ENCODE results near the gene CCNJ. TPM values are rescaled to one million over a fixed set of nuclear protein-coding genes. Genes with fewer than 3 reads are reported as not detected.

The CCNJ gene
- total and polyA plus RNA-seq, 9 of the 15 experiments (the other 6 are each of a cell fraction or from before 2014, with no cell fraction given): 0.69 to 15.7 (median 9.2) TPM

DNA sequence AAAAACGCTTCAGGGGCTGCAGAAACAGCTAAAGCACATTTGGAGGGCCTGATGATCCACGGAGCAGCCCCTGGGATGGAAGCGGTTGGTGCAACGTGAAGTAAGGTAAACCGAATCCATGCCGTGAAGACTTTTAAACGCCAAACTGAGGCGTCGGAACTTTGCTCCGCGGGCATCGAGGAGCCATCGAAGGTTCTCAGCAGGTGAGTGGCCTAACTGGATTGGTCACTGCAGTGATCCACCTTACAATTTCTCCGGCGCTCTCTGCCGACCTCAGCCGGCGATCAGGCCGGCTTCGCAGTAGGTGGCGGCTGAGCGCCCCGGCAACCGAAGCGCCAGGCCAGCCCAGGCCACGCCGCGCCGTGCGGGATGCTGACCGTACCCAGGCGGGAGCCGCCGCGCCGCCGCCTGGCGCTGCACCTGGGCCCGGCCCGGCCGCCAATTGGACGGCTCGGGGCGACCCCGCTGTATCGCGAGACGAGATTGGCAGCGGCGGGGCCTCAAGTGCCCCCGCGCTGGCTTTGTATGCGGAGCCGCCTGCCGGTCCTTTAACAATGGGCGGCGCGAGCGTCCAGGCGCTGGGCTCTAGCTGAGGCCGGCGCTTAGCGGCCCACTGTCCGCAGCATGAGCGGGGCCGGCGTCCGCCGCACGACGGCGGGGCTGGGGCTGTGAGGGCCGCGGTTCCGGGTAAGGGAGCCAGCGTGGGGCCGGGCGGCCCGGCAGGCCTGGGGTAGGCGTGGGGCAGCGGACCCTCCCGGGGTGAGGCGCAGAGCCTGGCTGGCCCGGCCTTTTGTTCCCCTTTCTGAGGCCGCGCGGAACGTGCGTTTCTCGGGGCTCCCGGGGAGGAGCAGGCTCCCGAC is at the start of gene CCNJ (continued):
- TF ChIP-seq, protein P1, sequence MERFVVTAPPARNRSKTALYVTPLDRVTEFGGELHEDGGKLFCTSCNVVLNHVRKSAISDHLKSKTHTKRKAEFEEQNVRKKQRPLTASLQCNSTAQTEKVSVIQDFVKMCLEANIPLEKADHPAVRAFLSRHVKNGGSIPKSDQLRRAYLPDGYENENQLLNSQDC (CRISPR knock-in tag; IDR thresholded peaks at IDR 0.05): no peak
- TF ChIP-seq HDAC6 (IDR thresholded peaks at IDR 0.05; ENCODE audit: low read depth, low read length) (no peak), SMAD1 (IDR thresholded peaks at IDR 0.05; ENCODE audit: low read depth, low read length, partially characterized antibody) (no peak), ZNF431 (CRISPR knock-in tag; IDR thresholded peaks at IDR 0.05) (no peak), E2F3 (CRISPR knock-in tag; IDR thresholded peaks at IDR 0.05) (0 out of 2 replicates have a peak, but pooled peaks have one; percentile 11), RCOR1 (IDR thresholded peaks at IDR 0.05; ENCODE audit: borderline replicate concordance in 1 of 2, low read depth in 2 of 2, low read length in 2 of 2) (0 out of 4 replicates have a peak, but pooled peaks of 1 of the 2 experiments have one; percentile 4), ZNF347 (CRISPR knock-in tag; IDR thresholded peaks at IDR 0.05; ENCODE audit: low read depth) (no peak), SP2 (IDR thresholded peaks at IDR 0.05; ENCODE audit: extremely low read depth, low read depth, low read length, poor library complexity, severe bottlenecking) (no peak), EZH2 (IDR thresholded peaks at IDR 0.05; ENCODE audit: borderline replicate concordance, low read depth, low read length) (no peak), XRCC4 (IDR thresholded peaks at IDR 0.05; ENCODE audit: extremely low read depth, insufficient read depth, insufficient read length) (no peak), POLR2B (IDR thresholded peaks at IDR 0.05; ENCODE audit: low read depth, partially characterized antibody) (no peak), TRIM28 (IDR thresholded peaks at IDR 0.05) (no peak), CHD1 (IDR thresholded peaks at IDR 0.05; ENCODE audit: low read length) (no peak), ZBTB7A (IDR thresholded peaks at IDR 0.05; ENCODE audit: borderline replicate concordance, control insufficient read depth, low read depth, low read length) (no peak), KDM4B (IDR thresholded peaks at IDR 0.05; ENCODE audit: borderline replicate concordance in 2 of 2, low read depth in 1 of 2) (no peak), MCM7 (IDR thresholded peaks at IDR 0.05) (no peak), KLF10 (CRISPR knock-in tag; IDR thresholded peaks at IDR 0.05) (no peak), EGR1 (conservative IDR thresholded peaks at IDR 0.05) (0 out of 2 replicates have a peak, but pooled peaks have one; percentile 41)
- TF ChIP-seq, protein P2, sequence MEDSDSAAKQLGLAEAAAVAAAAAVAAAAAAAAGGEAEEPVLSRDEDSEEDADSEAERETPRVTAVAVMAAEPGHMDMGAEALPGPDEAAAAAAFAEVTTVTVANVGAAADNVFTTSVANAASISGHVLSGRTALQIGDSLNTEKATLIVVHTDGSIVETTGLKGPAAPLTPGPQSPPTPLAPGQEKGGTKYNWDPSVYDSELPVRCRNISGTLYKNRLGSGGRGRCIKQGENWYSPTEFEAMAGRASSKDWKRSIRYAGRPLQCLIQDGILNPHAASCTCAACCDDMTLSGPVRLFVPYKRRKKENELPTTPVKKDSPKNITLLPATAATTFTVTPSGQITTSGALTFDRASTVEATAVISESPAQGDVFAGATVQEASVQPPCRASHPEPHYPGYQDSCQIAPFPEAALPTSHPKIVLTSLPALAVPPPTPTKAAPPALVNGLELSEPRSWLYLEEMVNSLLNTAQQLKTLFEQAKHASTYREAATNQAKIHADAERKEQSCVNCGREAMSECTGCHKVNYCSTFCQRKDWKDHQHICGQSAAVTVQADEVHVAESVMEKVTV (CRISPR knock-in tag; IDR thresholded peaks at IDR 0.05): no peak
- TF ChIP-seq, protein P3, sequence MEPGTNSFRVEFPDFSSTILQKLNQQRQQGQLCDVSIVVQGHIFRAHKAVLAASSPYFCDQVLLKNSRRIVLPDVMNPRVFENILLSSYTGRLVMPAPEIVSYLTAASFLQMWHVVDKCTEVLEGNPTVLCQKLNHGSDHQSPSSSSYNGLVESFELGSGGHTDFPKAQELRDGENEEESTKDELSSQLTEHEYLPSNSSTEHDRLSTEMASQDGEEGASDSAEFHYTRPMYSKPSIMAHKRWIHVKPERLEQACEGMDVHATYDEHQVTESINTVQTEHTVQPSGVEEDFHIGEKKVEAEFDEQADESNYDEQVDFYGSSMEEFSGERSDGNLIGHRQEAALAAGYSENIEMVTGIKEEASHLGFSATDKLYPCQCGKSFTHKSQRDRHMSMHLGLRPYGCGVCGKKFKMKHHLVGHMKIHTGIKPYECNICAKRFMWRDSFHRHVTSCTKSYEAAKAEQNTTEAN (CRISPR knock-in tag; IDR thresholded peaks at IDR 0.05): 0 out of 2 replicates have a peak, but pooled peaks have one; percentile 31
- TF ChIP-seq, protein P4, sequence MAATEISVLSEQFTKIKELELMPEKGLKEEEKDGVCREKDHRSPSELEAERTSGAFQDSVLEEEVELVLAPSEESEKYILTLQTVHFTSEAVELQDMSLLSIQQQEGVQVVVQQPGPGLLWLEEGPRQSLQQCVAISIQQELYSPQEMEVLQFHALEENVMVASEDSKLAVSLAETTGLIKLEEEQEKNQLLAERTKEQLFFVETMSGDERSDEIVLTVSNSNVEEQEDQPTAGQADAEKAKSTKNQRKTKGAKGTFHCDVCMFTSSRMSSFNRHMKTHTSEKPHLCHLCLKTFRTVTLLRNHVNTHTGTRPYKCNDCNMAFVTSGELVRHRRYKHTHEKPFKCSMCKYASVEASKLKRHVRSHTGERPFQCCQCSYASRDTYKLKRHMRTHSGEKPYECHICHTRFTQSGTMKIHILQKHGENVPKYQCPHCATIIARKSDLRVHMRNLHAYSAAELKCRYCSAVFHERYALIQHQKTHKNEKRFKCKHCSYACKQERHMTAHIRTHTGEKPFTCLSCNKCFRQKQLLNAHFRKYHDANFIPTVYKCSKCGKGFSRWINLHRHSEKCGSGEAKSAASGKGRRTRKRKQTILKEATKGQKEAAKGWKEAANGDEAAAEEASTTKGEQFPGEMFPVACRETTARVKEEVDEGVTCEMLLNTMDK (IDR thresholded peaks at IDR 0.05; ENCODE audit: borderline replicate concordance, insufficient read depth, low read depth, low read length, poor library complexity, severe bottlenecking): peak; percentile 55

All from K562 (cell line).